Measurements from ENCODE around the gene ABHD16A. TPM values are rescaled to one million over a fixed set of nuclear protein-coding genes. Genes with fewer than 3 reads are reported as not detected.

The ABHD16A gene
- total and polyA plus RNA-seq, 2 of the 13 experiments (the other 11 are each of a cell fraction or from before 2014, with no cell fraction given), result 43.5 to 45.4 TPM

DNA sequence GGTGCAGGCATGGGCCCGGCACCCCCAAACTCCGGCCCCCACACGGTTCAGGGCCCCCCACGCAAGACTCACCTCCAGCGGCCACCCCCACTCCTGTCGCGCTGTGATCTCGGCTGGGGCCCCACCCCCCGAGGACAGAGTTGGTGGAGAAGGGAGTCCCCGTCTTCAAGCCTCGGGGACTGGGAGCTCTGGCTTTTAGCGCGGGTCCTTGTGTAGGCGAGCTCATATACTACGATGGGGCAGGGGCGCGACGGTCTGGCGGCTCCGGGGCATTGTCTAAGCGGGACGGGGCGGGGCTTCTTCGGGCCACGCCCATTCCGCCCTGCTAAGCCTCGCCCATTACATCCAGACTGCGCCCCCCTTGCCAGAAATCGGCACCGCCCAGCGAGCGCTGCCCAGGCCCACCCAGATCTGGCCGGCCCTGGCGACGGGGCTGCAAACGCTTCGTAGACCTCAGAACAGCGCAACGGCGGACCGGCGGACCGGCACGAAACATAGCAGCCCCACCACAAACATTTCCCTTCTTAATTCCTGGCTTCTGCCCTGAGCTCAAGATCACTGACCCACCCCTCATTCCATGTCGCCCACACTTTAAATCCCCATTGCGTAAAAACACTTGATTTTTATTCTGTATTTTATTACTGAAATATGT is 27.0 kb upstream of the ABHD16A start (continued):
- TF ChIP-seq, protein P1, sequence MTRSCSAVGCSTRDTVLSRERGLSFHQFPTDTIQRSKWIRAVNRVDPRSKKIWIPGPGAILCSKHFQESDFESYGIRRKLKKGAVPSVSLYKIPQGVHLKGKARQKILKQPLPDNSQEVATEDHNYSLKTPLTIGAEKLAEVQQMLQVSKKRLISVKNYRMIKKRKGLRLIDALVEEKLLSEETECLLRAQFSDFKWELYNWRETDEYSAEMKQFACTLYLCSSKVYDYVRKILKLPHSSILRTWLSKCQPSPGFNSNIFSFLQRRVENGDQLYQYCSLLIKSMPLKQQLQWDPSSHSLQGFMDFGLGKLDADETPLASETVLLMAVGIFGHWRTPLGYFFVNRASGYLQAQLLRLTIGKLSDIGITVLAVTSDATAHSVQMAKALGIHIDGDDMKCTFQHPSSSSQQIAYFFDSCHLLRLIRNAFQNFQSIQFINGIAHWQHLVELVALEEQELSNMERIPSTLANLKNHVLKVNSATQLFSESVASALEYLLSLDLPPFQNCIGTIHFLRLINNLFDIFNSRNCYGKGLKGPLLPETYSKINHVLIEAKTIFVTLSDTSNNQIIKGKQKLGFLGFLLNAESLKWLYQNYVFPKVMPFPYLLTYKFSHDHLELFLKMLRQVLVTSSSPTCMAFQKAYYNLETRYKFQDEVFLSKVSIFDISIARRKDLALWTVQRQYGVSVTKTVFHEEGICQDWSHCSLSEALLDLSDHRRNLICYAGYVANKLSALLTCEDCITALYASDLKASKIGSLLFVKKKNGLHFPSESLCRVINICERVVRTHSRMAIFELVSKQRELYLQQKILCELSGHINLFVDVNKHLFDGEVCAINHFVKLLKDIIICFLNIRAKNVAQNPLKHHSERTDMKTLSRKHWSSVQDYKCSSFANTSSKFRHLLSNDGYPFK (CRISPR knock-in tag; IDR thresholded peaks at IDR 0.05; ENCODE audit: borderline replicate concordance), result peak; percentile 79; the same call in 1 of the 2 replicates
- TF ChIP-seq ZNF703 (CRISPR knock-in tag; IDR thresholded peaks at IDR 0.05; ENCODE audit: borderline replicate concordance) (no peak; the same call in 1 of the 2 replicates), FOXC1 (CRISPR knock-in tag; IDR thresholded peaks at IDR 0.05; ENCODE audit: borderline replicate concordance) (no peak), ZNF644 (CRISPR knock-in tag; IDR thresholded peaks at IDR 0.05; ENCODE audit: low read depth) (no peak), TOE1 (CRISPR knock-in tag; IDR thresholded peaks at IDR 0.05) (no peak), SCMH1 (CRISPR knock-in tag; IDR thresholded peaks at IDR 0.05; ENCODE audit: borderline replicate concordance) (no peak), ZNF660 (CRISPR knock-in tag; IDR thresholded peaks at IDR 0.05; ENCODE audit: borderline replicate concordance, low read depth) (no peak), ZNF616 (CRISPR knock-in tag; IDR thresholded peaks at IDR 0.05; ENCODE audit: low read depth) (peak; percentile 79; the same call in 1 of the 2 replicates), NCOA1 (CRISPR knock-in tag; IDR thresholded peaks at IDR 0.05) (0 out of 2 replicates have a peak, but pooled peaks have one; percentile 70), NFE2L1 (CRISPR knock-in tag; IDR thresholded peaks at IDR 0.05; ENCODE audit: borderline replicate concordance) (peak; percentile 73; the same call in 1 of the 2 replicates), NR2F2 (IDR thresholded peaks at IDR 0.05; ENCODE audit: borderline replicate concordance, low read depth) (no peak)
- TF ChIP-seq, protein P2, sequence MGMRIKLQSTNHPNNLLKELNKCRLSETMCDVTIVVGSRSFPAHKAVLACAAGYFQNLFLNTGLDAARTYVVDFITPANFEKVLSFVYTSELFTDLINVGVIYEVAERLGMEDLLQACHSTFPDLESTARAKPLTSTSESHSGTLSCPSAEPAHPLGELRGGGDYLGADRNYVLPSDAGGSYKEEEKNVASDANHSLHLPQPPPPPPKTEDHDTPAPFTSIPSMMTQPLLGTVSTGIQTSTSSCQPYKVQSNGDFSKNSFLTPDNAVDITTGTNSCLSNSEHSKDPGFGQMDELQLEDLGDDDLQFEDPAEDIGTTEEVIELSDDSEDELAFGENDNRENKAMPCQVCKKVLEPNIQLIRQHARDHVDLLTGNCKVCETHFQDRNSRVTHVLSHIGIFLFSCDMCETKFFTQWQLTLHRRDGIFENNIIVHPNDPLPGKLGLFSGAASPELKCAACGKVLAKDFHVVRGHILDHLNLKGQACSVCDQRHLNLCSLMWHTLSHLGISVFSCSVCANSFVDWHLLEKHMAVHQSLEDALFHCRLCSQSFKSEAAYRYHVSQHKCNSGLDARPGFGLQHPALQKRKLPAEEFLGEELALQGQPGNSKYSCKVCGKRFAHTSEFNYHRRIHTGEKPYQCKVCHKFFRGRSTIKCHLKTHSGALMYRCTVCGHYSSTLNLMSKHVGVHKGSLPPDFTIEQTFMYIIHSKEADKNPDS (CRISPR knock-in tag; IDR thresholded peaks at IDR 0.05), result no peak
- TF ChIP-seq, protein P3, sequence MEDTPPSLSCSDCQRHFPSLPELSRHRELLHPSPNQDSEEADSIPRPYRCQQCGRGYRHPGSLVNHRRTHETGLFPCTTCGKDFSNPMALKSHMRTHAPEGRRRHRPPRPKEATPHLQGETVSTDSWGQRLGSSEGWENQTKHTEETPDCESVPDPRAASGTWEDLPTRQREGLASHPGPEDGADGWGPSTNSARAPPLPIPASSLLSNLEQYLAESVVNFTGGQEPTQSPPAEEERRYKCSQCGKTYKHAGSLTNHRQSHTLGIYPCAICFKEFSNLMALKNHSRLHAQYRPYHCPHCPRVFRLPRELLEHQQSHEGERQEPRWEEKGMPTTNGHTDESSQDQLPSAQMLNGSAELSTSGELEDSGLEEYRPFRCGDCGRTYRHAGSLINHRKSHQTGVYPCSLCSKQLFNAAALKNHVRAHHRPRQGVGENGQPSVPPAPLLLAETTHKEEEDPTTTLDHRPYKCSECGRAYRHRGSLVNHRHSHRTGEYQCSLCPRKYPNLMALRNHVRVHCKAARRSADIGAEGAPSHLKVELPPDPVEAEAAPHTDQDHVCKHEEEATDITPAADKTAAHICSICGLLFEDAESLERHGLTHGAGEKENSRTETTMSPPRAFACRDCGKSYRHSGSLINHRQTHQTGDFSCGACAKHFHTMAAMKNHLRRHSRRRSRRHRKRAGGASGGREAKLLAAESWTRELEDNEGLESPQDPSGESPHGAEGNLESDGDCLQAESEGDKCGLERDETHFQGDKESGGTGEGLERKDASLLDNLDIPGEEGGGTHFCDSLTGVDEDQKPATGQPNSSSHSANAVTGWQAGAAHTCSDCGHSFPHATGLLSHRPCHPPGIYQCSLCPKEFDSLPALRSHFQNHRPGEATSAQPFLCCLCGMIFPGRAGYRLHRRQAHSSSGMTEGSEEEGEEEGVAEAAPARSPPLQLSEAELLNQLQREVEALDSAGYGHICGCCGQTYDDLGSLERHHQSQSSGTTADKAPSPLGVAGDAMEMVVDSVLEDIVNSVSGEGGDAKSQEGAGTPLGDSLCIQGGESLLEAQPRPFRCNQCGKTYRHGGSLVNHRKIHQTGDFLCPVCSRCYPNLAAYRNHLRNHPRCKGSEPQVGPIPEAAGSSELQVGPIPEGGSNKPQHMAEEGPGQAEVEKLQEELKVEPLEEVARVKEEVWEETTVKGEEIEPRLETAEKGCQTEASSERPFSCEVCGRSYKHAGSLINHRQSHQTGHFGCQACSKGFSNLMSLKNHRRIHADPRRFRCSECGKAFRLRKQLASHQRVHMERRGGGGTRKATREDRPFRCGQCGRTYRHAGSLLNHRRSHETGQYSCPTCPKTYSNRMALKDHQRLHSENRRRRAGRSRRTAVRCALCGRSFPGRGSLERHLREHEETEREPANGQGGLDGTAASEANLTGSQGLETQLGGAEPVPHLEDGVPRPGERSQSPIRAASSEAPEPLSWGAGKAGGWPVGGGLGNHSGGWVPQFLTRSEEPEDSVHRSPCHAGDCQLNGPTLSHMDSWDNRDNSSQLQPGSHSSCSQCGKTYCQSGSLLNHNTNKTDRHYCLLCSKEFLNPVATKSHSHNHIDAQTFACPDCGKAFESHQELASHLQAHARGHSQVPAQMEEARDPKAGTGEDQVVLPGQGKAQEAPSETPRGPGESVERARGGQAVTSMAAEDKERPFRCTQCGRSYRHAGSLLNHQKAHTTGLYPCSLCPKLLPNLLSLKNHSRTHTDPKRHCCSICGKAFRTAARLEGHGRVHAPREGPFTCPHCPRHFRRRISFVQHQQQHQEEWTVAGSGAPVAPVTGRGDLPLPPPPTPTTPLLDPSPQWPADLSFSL (CRISPR knock-in tag; IDR thresholded peaks at IDR 0.05), result no peak
- TF ChIP-seq, protein P4, sequence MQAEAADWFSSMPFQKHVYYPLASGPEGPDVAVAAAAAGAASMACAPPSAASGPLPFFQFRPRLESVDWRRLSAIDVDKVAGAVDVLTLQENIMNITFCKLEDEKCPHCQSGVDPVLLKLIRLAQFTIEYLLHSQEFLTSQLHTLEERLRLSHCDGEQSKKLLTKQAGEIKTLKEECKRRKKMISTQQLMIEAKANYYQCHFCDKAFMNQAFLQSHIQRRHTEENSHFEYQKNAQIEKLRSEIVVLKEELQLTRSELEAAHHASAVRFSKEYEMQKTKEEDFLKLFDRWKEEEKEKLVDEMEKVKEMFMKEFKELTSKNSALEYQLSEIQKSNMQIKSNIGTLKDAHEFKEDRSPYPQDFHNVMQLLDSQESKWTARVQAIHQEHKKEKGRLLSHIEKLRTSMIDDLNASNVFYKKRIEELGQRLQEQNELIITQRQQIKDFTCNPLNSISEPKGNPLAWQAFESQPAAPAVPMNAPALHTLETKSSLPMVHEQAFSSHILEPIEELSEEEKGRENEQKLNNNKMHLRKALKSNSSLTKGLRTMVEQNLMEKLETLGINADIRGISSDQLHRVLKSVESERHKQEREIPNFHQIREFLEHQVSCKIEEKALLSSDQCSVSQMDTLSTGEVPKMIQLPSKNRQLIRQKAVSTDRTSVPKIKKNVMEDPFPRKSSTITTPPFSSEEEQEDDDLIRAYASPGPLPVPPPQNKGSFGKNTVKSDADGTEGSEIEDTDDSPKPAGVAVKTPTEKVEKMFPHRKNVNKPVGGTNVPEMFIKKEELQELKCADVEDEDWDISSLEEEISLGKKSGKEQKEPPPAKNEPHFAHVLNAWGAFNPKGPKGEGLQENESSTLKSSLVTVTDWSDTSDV (CRISPR knock-in tag; IDR thresholded peaks at IDR 0.05), result no peak
